AG08395 (cell line): Measurements from ENCODE around the gene ITIH1.
"Not testable (repeated sequence)": the region's sequence is repeated elsewhere in the genome, so short reads cannot be mapped to it uniquely, and the experiment has no call there.

ENCODE experiments used
- DNase-seq: peaks from one replicate; pipeline ENCODE4 v3.0.0; 2012; ENCODE audit warnings: mixed read lengths, low spot score

The ITIH1 gene, protein sequence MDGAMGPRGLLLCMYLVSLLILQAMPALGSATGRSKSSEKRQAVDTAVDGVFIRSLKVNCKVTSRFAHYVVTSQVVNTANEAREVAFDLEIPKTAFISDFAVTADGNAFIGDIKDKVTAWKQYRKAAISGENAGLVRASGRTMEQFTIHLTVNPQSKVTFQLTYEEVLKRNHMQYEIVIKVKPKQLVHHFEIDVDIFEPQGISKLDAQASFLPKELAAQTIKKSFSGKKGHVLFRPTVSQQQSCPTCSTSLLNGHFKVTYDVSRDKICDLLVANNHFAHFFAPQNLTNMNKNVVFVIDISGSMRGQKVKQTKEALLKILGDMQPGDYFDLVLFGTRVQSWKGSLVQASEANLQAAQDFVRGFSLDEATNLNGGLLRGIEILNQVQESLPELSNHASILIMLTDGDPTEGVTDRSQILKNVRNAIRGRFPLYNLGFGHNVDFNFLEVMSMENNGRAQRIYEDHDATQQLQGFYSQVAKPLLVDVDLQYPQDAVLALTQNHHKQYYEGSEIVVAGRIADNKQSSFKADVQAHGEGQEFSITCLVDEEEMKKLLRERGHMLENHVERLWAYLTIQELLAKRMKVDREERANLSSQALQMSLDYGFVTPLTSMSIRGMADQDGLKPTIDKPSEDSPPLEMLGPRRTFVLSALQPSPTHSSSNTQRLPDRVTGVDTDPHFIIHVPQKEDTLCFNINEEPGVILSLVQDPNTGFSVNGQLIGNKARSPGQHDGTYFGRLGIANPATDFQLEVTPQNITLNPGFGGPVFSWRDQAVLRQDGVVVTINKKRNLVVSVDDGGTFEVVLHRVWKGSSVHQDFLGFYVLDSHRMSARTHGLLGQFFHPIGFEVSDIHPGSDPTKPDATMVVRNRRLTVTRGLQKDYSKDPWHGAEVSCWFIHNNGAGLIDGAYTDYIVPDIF

DNA sequence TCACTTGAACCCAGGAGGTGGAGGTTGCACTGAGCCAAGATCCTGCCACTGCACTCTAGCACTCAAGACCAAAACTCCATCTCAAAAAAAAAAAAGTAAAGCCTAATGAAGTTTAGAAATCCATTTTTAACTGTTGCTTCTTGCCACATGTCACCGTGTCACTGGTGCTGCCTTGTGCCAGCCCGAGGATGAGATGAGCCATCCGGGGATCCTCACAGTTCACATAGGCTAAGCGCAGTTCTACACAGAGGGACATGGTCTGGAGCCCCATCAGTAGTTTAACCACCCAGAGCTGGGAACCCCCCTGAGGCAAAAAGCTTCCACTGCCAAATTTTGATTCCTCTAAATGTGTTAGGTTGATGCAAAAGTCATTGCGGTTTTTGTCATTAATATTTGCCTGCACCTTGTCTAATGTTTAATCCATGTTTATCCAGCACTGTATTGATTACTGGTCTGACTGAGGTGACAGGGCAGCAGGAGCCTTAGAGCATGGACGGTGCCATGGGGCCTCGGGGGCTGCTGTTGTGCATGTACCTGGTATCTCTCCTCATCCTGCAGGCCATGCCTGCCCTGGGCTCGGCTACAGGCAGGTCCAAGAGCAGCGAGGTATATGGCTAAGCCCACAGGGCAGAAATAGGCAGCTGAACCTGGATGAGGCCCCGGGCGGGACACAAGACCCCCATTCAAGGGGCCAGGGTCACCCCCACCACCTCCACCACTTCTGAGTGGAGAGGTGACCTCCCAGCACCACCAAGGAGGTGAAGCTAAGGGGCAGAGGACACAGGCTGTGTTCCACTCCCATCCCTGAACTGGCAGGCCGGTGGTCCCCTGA is at the start of gene ITIH1:
ITIH1 (plus strand) TSS at position 473 of the 832 bp plus-strand sequence; CDS start at position 490, 17 bp downstream.
- DNase-seq = no peak

GRCh38 chr3:52728753-52729152 is 48.6 kb upstream of the ITIH1 start:
- DNase-seq = not testable (repeated sequence)

GRCh38 chr3:52730681-52731080 is 46.7 kb upstream of the ITIH1 start:
- DNase-seq = no peak

DNA sequence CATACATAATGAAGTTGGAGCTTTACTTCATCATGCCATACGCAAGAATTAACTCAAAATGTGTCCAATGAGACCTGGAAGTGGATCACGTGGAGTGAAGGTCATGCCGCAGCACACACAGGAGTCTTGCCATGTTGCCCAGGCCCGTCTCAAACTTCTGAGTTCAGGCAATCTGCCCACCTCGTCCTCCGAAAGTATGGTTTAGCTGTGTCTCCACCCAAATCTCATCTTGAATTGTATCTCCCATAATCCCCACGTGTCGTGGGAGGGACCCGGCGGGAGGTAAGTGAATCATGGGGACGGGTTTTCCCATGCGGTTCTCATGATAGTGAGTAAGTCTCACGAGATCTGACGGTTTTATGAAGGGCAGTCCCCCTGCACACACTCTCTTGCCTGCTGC is 45.8 kb upstream of the ITIH1 start:
- no peak for DNase-seq

- no peak for DNase-seq
These were observed 44.0 kb upstream of the ITIH1 start for GRCh38 chr3:52733256-52733891.

- DNase-seq = no peak
These were observed 37.7 kb upstream of the ITIH1 start for GRCh38 chr3:52739730-52740129.

DNA sequence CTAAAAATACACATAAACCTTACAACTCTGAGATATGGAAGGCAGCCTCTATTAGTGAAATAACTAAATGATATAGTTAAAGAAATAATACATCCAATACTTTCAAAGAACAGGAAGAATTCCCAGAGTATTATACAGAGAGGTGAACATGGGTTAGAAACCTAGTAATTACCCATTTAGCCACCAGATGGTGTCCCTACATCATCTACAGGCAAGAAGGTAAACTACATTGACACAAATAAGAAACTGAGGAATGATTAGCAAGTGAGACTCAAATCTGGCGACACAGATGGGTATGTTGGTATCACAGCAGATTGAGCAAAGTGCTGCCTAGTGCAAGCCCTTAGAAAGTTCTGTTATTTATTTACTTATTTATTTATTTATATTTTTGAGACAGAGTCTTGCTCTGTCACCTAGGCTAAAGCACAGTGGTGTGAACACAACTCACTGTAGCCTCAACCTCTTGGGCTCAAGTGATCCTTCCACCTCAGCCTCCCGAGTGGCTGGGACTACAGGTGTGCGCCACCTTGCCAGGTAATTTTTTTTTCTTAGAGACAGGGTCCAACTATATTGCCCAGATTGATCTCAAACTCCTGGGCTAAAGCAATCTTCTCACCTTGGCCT is 34.9 kb upstream of the ITIH1 start:
- peak; percentile 55 for DNase-seq

DNA sequence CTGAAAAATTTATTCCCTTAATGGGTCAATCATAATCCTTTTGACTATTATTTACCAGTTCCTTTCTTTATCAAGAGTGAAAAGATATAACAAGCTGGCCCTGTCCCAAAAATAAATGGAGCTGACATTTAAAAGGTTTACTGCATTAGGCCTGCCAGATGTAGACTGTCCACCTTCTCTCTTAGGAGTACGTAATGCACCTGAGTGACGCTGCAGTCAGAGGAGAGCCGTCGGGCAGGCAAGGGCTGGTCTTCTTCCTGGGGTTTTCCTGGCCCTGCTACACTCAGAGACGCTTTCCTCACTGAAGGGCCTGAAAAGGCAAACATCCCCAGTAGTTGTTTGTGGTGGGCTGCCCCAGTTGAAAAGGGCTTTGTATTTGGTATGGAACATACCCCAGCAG is 34.2 kb upstream of the ITIH1 start:
- DNase-seq = no peak

GRCh38 chr3:52743721-52744120 is 33.7 kb upstream of the ITIH1 start:
- no peak for DNase-seq

DNA sequence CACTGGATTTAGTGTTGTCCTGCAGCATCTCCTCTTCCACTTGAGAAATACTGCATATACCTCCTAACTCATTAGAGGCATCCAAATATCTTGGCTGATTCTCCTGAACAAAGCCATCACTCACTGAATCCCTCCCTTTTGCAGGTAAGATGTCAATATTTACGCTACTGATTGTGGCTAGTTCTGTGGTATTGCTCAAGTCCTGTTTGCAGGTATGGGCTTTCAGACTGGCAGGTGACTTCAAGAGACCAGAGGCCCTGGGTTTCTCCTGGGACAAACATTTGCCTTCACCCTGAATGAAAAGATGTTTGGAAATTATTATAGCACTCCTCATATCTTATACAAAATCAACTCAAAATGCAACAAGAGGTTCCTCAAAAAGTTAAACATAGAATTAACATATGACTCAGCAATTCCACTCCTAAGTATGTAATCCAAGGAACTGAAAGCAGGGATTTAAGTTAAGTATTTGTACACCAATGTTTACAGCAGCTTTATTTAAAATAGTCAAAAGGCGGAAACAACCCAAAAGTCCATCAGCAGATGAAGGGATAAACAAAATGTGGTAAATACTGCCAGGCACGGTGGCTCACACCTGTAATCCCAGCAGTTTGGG is 25.2 kb upstream of the ITIH1 start:
- DNase-seq = no peak

DNA sequence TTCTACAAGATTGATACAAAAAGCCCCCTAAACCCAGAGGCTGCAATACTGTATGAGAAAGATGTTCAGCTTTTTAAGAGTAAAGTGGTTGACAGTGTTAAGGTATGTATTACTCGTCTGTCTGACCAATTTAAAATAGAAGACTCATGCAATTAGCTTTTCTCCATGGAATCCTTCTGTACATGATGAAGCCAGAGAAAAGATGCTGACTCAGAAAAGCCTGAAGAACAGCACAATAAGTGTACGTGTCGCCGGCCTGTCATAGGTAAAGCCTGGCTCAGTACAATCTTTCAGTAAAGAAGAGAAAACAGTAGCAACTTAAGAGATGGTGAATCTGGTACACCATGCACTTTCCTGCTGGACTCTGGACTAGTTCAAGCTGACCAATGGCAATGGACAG is 23.0 kb upstream of the ITIH1 start:
- DNase-seq = no peak

DNA sequence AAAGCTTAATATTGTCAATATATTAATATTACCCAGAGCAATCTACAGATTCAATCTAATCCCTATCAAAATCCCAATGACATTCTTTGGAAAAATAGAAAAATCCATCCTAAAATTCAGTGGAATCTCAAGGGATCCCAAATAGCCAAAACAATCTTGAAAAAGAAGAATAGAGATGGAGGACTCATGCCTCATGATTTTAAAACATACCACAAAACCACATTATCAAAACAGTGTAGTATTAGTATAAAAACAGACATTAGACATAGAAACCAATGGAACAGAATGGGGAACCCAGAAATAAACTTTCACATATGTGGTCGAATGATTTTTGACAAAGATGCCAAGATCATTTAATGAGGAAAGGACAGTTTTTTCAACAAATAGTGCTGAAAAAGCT is 21.3 kb upstream of the ITIH1 start:
- no peak for DNase-seq

- DNase-seq = no peak
These were observed 13.9 kb upstream of the ITIH1 start for GRCh38 chr3:52763466-52763865.

GRCh38 chr3:52769786-52770455 is 7.5 kb upstream of the ITIH1 start:
- DNase-seq = no peak

GRCh38 chr3:52770496-52771333 is 6.7 kb upstream of the ITIH1 start, which contains the start of gene NEK4:
NEK4 (minus strand) TSS chr3:52770940; CDS start chr3:52770746, 194 bp downstream.
- peak; percentile 98 for DNase-seq

DNA sequence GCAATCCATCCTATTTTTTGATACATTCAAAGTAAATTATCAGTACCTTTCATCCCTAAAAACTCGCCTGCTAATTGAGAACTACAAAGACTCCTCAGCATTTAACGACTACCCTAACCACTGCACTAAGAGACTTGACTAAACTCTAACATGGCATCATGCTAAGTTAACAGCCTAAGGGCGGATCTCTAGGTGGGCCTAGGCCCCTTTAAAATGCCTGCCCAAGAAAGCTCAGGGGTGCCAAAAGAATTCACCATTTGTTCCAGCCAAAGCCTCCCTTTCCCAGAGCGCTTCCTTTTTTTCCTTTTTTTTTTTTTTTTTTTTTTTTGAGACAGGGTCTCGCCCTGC is 6.1 kb upstream of the ITIH1 start:
- DNase-seq = no peak

GRCh38 chr3:52771702-52772101 is 5.7 kb upstream of the ITIH1 start:
- DNase-seq = no peak

- DNase-seq = no peak
These were observed 3.9 kb upstream of the ITIH1 start for GRCh38 chr3:52773361-52774065.
